Body of pancreas (tissue), 4 donors: ENCODE results near the gene ZC3H7A.

Source experiments
- CTCF ChIP-seq, 7 experiments: fragments of 450-650 bp in 4 of 7; fragments of 200-600 bp in 3 of 7; sonication (generic) in 3 of 7; IDR thresholded peaks; one replicate each; pipeline ENCODE4 v1.5.1; 2016 to 2019; ENCODE audit warnings: antibody characterized with exemption in 7 of 7
- POLR2A ChIP-seq, 3 donors: fragments of 450-650 bp; IDR thresholded peaks; one replicate each; pipeline ENCODE4 v1.6.1; 2016; ENCODE audit warnings: antibody characterized with exemption in 3 of 3, mild to moderate bottlenecking in 2 of 3

GRCh38 chr16:11805556-11805955 lies 8.5 kb upstream of the ZC3H7A start:
- TF ChIP-seq CTCF (IDR thresholded peaks at IDR 0.05) (no peak), POLR2A (IDR thresholded peaks at IDR 0.05) (no peak)
